ENCODE measurements around the gene CDK18.
"Not testable (repeated sequence)": the region's sequence is repeated elsewhere in the genome, so short reads cannot be mapped to it uniquely, and the experiment has no call there.

Gene CDK18

GRCh38 chr1:205475855-205476254 is 28.6 kb upstream of the CDK18 start:
- Mint-ChIP-seq H3K4me1 (ENCODE audit: low read depth) (peaks cover 22% of the 10 kb centered on the region), H3K9me3 (ENCODE audit: low read depth) (peaks cover 16% of the 10 kb centered on the region), H3K4me3 (no peak overlapping the region), H3K27me3 (peaks cover 26% of the 10 kb centered on the region), H3K36me3 (peaks cover 7% of the 10 kb centered on the region), H3K27ac (no peak overlapping the region)

- no peak overlapping the region for H3K27ac Mint-ChIP-seq
- peaks cover 23% of the 10 kb centered on the region for H3K27me3 Mint-ChIP-seq
- H3K9me3 Mint-ChIP-seq (ENCODE audit: low read depth): peaks cover 16% of the 10 kb centered on the region
- H3K4me3 Mint-ChIP-seq: no peak overlapping the region
- H3K36me3 Mint-ChIP-seq: peaks cover 7% of the 10 kb centered on the region
- H3K4me1 Mint-ChIP-seq (ENCODE audit: low read depth): peaks cover 29% of the 10 kb centered on the region
Measured at GRCh38 chr1:205476648-205477047, 27.8 kb upstream of the CDK18 start.

DNA sequence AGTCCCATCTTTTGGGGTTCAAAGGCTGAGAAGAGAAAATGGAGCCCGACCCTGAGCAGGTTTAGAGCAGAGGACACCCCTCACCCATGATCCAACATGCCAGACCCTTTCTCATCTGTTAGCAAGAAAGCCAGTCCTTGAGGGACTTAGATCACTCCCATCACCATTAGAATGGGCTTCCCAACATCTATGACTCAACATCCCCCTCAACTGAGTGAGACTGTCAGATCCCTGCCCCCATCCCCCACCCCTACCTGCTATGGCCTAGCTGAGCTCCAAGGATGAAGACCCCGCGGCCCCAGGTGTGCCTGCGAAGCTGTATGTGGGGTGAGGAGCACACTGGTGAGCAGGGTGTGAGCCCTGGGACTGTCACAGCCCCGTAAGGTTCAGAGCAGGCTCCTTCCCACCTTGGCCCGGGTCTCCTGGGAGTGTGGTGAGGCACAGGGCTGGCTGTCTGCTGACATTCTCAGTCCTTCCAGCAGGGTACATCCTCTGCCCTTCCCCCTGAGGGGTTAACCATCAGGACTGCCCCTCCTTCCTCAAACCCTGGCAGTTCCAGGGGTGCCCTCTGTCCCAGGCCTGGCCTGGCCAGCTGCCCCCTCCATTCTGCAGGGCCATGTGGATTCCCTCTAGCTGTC is 27.2 kb upstream of the CDK18 start:
- H3K4me3 Mint-ChIP-seq: no peak overlapping the region
- H3K4me1 Mint-ChIP-seq (ENCODE audit: low read depth): peaks cover 34% of the 10 kb centered on the region
- H3K36me3 Mint-ChIP-seq: peaks cover 7% of the 10 kb centered on the region
- no peak overlapping the region for H3K27ac Mint-ChIP-seq
- peaks cover 21% of the 10 kb centered on the region for H3K27me3 Mint-ChIP-seq
- peaks cover 16% of the 10 kb centered on the region for H3K9me3 Mint-ChIP-seq (ENCODE audit: low read depth)

GRCh38 chr1:205477759-205478247 is 26.7 kb upstream of the CDK18 start:
- Mint-ChIP-seq H3K27me3 (peaks cover 17% of the 10 kb centered on the region), H3K4me1 (ENCODE audit: low read depth) (peaks cover 31% of the 10 kb centered on the region), H3K36me3 (peaks cover 7% of the 10 kb centered on the region), H3K27ac (no peak overlapping the region), H3K4me3 (no peak overlapping the region), H3K9me3 (ENCODE audit: low read depth) (peaks cover 16% of the 10 kb centered on the region)

- Mint-ChIP-seq H3K27me3 (peaks cover 20% of the 10 kb centered on the region), H3K4me1 (ENCODE audit: low read depth) (peaks cover 33% of the 10 kb centered on the region), H3K9me3 (ENCODE audit: low read depth) (peaks cover 16% of the 10 kb centered on the region)
- not testable (repeated sequence) for H3K36me3 Mint-ChIP-seq, H3K27ac Mint-ChIP-seq, H3K4me3 Mint-ChIP-seq
Measured at GRCh38 chr1:205478985-205479384, 25.5 kb upstream of the CDK18 start.

DNA sequence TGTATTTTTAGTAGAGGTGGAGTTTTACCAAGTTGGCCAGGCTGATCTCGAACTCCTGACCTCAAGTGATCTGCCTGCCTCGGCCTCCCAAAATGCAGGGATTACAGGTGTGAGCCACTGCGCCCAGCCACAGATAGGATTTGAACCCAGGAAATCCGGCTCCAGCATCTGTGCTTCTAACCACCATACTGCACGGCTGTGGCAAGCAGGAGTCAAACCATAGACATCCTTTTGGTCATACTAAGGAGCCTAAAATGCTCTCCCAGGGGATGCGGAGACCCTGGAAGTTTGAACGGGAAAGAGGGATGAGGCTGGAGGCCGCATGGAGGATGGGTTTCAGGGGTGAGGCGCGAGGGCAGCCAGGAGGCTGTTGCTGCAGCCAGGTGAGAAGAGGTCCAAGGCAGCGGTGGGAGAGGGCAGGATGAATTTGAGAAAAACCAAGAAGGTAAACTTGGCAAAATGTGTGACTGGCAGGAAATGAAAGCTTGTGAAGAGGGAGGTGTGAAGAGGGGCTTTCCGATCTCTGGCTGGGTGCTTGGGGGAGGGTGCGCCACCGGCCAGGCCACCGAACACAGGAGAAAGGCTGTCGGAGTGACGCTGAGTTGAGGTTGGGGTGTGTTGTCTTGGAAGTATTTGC is 24.0 kb upstream of the CDK18 start:
- H3K27me3 Mint-ChIP-seq: peaks cover 16% of the 10 kb centered on the region
- H3K9me3 Mint-ChIP-seq (ENCODE audit: low read depth): peaks cover 6% of the 10 kb centered on the region
- H3K36me3 Mint-ChIP-seq: no peaks in the 10 kb centered on the region
- peak overlapping the region; percentile 82 for H3K27ac Mint-ChIP-seq
- peaks cover 36% of the 10 kb centered on the region for H3K4me1 Mint-ChIP-seq (ENCODE audit: low read depth)
- peak overlapping the region; percentile 63 for H3K4me3 Mint-ChIP-seq

DNA sequence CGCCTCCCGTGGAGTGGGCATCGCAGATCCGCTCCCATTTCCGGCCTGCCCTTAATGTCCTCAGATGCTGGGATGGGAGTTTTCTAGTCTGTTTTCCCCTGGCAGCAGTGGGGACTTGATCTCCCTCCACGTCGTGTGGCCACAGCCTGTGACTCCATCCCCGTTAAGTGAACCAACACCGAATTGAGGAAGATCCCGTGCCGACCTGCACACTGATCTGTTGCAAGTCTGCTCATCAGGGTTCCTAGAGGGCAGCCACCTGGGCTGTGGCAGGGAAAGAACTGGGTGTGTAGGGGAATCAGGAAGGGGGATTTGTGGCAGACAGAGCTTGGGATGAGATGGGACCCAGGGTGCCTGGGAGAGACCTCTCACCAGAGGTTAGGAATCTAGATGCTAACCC is 23.3 kb upstream of the CDK18 start:
- H3K27ac Mint-ChIP-seq: no peak overlapping the region

GRCh38 chr1:205481629-205482151 is 22.8 kb upstream of the CDK18 start:
- Mint-ChIP-seq H3K27me3 (peaks cover 18% of the 10 kb centered on the region), H3K9me3 (ENCODE audit: low read depth) (no peaks in the 10 kb centered on the region), H3K4me3 (peak overlapping the region; percentile 70), H3K36me3 (no peaks in the 10 kb centered on the region), H3K4me1 (ENCODE audit: low read depth) (peaks cover 36% of the 10 kb centered on the region), H3K27ac (no peak overlapping the region)

More for the DNA sequence above, 23.3 kb upstream of the CDK18 start:
- Mint-ChIP-seq H3K4me1 (ENCODE audit: low read depth) (peaks cover 36% of the 10 kb centered on the region), H3K36me3 (no peaks in the 10 kb centered on the region), H3K4me3 (peak overlapping the region; percentile 70), H3K9me3 (ENCODE audit: low read depth) (no peaks in the 10 kb centered on the region), H3K27me3 (peaks cover 18% of the 10 kb centered on the region)

GRCh38 chr1:205482587-205482986 is 21.9 kb upstream of the CDK18 start:
- not testable (repeated sequence) for H3K27ac Mint-ChIP-seq; H3K36me3 Mint-ChIP-seq; H3K9me3 Mint-ChIP-seq (ENCODE audit: low read depth); H3K4me3 Mint-ChIP-seq
- peaks cover 36% of the 10 kb centered on the region for H3K4me1 Mint-ChIP-seq (ENCODE audit: low read depth)
- peaks cover 18% of the 10 kb centered on the region for H3K27me3 Mint-ChIP-seq

GRCh38 chr1:205483372-205483771 is 21.1 kb upstream of the CDK18 start:
- H3K9me3 Mint-ChIP-seq (ENCODE audit: low read depth): no peaks in the 10 kb centered on the region
- H3K27ac Mint-ChIP-seq: no peak overlapping the region
- H3K4me1 Mint-ChIP-seq (ENCODE audit: low read depth): peaks cover 36% of the 10 kb centered on the region
- no peak overlapping the region for H3K4me3 Mint-ChIP-seq
- peaks cover 22% of the 10 kb centered on the region for H3K27me3 Mint-ChIP-seq
- H3K36me3 Mint-ChIP-seq: no peaks in the 10 kb centered on the region

GRCh38 chr1:205484985-205485967 is 19.2 kb upstream of the CDK18 start:
- H3K9me3 Mint-ChIP-seq (ENCODE audit: low read depth): no peaks in the 10 kb centered on the region
- no peak overlapping the region for H3K4me3 Mint-ChIP-seq
- no peak overlapping the region for H3K27ac Mint-ChIP-seq
- no peaks in the 10 kb centered on the region for H3K36me3 Mint-ChIP-seq
- peaks cover 28% of the 10 kb centered on the region for H3K27me3 Mint-ChIP-seq
- H3K4me1 Mint-ChIP-seq (ENCODE audit: low read depth): peaks cover 28% of the 10 kb centered on the region

DNA sequence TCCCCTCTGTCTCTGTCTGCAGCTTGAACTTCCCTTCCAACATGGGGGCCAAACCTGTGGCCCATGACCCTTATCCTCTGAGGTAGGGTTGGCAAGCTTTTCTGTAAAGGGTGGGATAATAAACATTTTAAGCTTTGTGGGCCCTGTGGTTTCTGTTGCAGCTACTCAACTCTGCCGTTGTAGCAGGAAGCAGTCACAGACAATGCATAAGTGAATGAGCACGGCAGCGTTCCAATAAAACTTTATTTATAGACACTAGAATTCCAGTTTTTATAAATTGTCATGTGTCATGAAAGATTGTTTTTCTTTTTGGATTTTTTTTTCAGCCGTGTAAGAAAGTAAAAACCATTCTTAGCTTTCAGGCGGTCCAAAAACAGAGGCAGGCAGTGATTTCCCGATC is 18.2 kb upstream of the CDK18 start:
- Mint-ChIP-seq H3K27ac (no peak overlapping the region), H3K9me3 (ENCODE audit: low read depth) (no peaks in the 10 kb centered on the region), H3K4me1 (ENCODE audit: low read depth) (peaks cover 19% of the 10 kb centered on the region), H3K27me3 (peaks cover 28% of the 10 kb centered on the region), H3K4me3 (no peak overlapping the region), H3K36me3 (no peaks in the 10 kb centered on the region)

- Mint-ChIP-seq H3K27me3 (peaks cover 26% of the 10 kb centered on the region), H3K4me3 (no peak overlapping the region), H3K9me3 (ENCODE audit: low read depth) (no peaks in the 10 kb centered on the region), H3K4me1 (ENCODE audit: low read depth) (peaks cover 5% of the 10 kb centered on the region), H3K36me3 (no peaks in the 10 kb centered on the region), H3K27ac (no peak overlapping the region)
Measured at GRCh38 chr1:205488074-205488723, 16.3 kb upstream of the CDK18 start.

GRCh38 chr1:205491794-205492193 is 12.7 kb upstream of the CDK18 start:
- Mint-ChIP-seq H3K4me3 (no peak overlapping the region), H3K27ac (no peak overlapping the region), H3K27me3 (peaks cover 16% of the 10 kb centered on the region)

More at GRCh38 chr1:205491794-205492193, 12.7 kb upstream of the CDK18 start:
- no peaks in the 10 kb centered on the region for H3K36me3 Mint-ChIP-seq
- no peaks in the 10 kb centered on the region for H3K4me1 Mint-ChIP-seq (ENCODE audit: low read depth)
- no peaks in the 10 kb centered on the region for H3K9me3 Mint-ChIP-seq (ENCODE audit: low read depth)

Measured in activated naive CD8-positive, alpha-beta T cell (primary cell).